GM21825 (cell line): ENCODE results near the gene LRP1-AS.

Source experiments
- ATAC-seq: cut with Tn5 transposase; IDR thresholded peaks from one replicate; pipeline ENCODE4 v1.9.1; 2021; ENCODE audit warnings: mild to moderate bottlenecking, moderate library complexity; ENCODE audit not compliant: unreplicated experiment

Gene LRP1-AS

DNA sequence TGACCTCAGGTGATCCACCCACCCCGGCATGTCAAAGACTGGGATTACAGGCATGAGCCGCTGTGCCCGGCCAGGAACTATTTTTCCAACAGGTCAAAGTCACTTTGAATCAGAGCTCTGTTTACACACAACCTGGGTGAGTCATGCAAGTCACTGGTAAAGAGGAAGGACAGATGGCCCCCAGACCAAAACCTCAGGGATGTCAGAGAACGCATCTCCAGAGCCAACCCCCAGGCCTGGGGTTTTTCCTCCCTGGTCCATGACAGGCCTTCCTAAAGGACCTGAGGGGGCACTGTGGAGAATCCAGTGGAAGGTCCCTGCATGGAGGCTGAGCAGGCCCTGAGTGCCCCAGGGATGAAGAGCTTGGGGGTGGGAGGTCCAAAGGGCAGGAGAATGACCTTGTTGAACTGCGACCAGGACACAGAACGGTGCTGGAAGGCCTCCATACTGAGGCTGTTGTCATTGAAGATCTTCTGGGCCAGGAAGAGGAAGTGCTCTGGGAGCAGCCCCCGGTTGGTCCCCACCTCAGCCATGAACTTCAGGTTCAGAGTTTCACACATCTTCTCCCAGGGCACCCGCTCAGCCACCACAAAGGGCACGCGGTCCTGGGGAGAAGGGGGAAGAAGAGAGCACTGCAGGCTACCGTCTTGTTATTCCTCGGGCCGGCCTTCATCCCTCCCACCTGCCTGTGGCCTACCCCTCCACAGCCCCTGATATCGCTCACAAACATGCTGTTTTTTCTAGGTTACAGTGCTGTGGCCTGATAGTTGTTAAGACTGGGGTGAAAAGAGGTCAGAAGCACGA, 45.3 kb downstream of the LRP1-AS start:
- ATAC-seq = no peak

GRCh38 chr12:57099766-57100165, 47.7 kb downstream of the LRP1-AS start:
- no peak for ATAC-seq

GRCh38 chr12:57099047-57099714, 48.2 kb downstream of the LRP1-AS start:
- no peak for ATAC-seq

DNA sequence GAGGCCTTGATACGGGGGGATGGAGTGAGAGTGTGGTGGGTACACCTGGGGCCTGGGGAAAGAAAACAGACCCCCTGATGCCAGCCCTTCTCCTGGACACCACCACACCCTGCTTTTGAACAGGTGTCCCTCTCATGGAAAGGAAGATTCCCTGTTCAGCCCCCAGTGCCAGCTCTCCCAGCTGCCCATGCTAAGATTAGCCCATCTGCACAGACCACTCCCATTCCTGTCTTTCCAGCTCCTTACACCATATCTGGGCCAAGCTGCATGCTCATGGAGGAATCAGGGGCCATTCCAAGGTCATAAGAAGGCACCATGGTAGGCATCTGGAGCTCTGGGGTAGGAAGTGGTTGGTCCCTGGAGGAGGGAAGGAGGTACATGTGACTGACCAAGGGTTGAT, 48.9 kb downstream of the LRP1-AS start:
- ATAC-seq = no peak

- no peak for ATAC-seq
These were observed 49.9 kb downstream of the LRP1-AS start for GRCh38 chr12:57097554-57097835.

DNA sequence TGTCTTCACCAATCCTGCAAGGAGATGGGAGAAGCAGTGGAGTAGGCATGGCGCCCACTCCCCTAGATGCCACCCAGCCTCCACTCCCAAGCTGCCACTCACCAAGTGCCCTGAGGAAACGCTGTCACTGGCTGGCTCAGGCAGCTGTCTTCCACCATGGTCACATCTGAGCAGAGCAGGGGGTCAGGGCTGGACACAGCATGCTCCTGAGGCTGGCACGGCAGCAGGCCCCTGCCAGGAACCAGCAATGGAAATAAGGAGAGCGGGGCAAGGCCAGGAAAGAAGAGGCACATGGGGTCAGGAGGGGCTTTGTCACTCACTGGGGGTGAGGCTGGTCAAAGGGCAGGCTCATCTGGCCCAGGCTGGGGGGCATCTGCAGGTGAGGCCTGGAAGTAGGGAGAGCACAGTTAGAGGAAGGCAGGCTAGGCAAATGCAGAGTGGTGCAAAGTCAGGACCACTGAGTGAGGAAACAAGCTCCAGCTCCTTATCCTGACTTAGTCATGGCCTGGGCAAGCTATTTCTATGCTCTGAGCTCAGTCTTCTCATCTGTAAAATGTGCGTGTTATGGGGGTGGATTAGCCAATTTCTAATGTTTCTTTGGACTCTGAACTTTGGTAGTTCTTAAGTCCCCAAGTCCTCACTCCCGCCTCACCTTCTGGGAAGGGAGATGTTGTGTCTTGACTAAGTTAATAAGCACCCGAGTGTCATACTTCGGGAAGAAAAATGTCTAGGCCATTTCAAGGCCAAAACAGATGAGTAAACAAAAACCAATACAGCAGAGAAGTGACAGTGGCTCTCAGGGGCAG, 50.5 kb downstream of the LRP1-AS start:
- no peak for ATAC-seq

DNA sequence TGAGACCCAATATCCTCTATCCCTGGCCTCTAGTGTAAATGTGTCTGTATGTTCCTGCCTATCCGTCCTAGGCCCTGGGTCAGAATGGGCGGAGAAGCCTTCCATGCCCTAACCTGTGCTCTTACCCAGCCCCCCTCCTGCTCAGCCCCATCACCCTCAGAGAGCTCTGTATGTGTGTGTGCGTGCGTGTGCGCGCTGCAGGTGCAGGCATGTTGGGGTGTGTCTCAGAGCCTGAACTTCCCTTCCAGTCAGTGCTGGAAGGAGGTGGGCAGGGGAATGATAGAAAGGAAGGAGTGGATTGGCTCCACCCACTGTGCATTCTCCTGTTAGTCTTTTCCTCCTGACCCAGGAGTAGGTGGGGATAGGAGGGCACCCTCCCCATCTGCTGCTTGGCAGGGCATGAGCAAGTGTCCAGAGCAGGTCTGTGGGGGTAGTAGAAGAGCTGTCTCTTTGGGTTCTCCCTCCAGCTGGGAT, 51.3 kb downstream of the LRP1-AS start:
- no peak for ATAC-seq

DNA sequence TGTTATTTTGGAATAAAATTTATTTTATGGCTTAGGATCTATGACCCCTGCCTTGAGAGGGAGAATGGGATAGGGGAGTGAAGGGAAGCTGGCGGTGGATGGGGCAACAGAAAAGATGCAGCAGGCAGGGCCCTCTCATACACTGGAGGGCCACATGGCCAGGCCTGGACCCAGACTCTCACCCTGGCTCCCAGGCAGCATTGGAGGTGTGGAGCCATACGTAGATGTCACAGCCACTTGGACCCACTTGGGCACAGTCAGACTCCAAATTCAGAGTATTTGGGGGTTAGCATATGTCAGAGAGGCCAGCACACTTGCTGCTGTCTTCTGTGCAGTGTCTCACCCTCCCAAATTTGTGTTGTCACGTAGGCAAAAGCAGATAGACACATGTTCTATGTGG, 52.0 kb downstream of the LRP1-AS start:
- ATAC-seq = no peak
